Calu3 (cell line): Measurements from ENCODE around the gene KIF21A. TPM values are rescaled to one million over a fixed set of nuclear protein-coding genes. Genes with fewer than 3 reads are reported as not detected.

Experiments
- BruUV-seq: library from RNA; stranded (reverse); fragments of 400-500 nt; replicated peaks from 2 replicates; lab custom pipeline; 2021; lab: Mats Ljungman, UMichigan
- CTCF ChIA-PET: fragments of 300-600 bp; sonication (Branson Sonifier 250); formaldehyde crosslinking; loops from one replicate; lab custom pipeline; 2022; ENCODE audit warnings: antibody characterized with exemption; lab: Charles Lee
- DNase-seq: peaks from one replicate; pipeline ENCODE4 v3.0.0; 2022
- H3K27ac Mint-ChIP-seq: one replicate; pipeline ENCODE4 v1.8.0; 2022; ENCODE audit warnings: mixed read lengths; ENCODE audit not compliant: unreplicated experiment
- H3K27me3 Mint-ChIP-seq: one replicate; pipeline ENCODE4 v1.8.0; 2022; ENCODE audit warnings: mixed read lengths; ENCODE audit not compliant: unreplicated experiment
- H3K36me3 Mint-ChIP-seq: one replicate; pipeline ENCODE4 v1.8.0; 2022; ENCODE audit warnings: mild to moderate bottlenecking, moderate library complexity, mixed read lengths; ENCODE audit not compliant: insufficient read depth, unreplicated experiment
- H3K4me1 Mint-ChIP-seq: one replicate; pipeline ENCODE4 v1.8.0; 2022; ENCODE audit warnings: mild to moderate bottlenecking, low read depth, mixed read lengths; ENCODE audit not compliant: unreplicated experiment
- H3K4me3 Mint-ChIP-seq: one replicate; pipeline ENCODE4 v1.8.0; 2022; ENCODE audit warnings: mild to moderate bottlenecking, low read depth, moderate library complexity, mixed read lengths; ENCODE audit not compliant: unreplicated experiment
- H3K9me3 Mint-ChIP-seq: one replicate; pipeline ENCODE4 v1.8.0; 2022; ENCODE audit warnings: low read depth, mixed read lengths; ENCODE audit not compliant: unreplicated experiment
- CTCF ChIP-seq: fragments of 200-600 bp; IDR thresholded peaks from one replicate; pipeline ENCODE4 v1.8.0; 2022; ENCODE audit warnings: antibody characterized with exemption; ENCODE audit not compliant: unreplicated experiment
- intact Hi-C: fragments of 100-400 bp; cut with micrococcal nuclease; formaldehyde crosslinking; loops from one replicate; pipeline ENCODE4 v1.10.0; 2022; ENCODE audit not compliant: unreplicated experiment
- total RNA-seq: library from RNA; stranded (reverse); gene quantifications from 2 replicates; pipeline ENCODE4 v1.2.3, GENCODE V29; 2022

The KIF21A gene
- total RNA-seq, 1 experiment from 2014 or later, result 28.7 TPM

GRCh38 chr12:39357041-39357440 lies 85.9 kb downstream of the KIF21A start:
- DNase-seq, result no peak
- H3K4me3 Mint-ChIP-seq, result no peak overlapping the region
- TF ChIP-seq CTCF, result no peak
- CTCF ChIA-PET, result no interaction called here
- no peaks in the 10 kb centered on the region for H3K36me3 Mint-ChIP-seq
- H3K4me1 Mint-ChIP-seq, result peaks cover 8% of the 10 kb centered on the region
- H3K9me3 Mint-ChIP-seq, result no peaks in the 10 kb centered on the region
- BruUV-seq, result no TSS peak
- H3K27me3 Mint-ChIP-seq, result no peaks in the 10 kb centered on the region
- intact Hi-C loops, result no loop called here
- H3K27ac Mint-ChIP-seq, result no peak overlapping the region

GRCh38 chr12:39355841-39356240 lies 87.1 kb downstream of the KIF21A start:
- no peaks in the 10 kb centered on the region for H3K9me3 Mint-ChIP-seq
- TF ChIP-seq CTCF, result no peak
- intact Hi-C loops, result no loop called here
- no peaks in the 10 kb centered on the region for H3K27me3 Mint-ChIP-seq
- H3K27ac Mint-ChIP-seq, result no peak overlapping the region
- H3K4me1 Mint-ChIP-seq, result peaks cover 8% of the 10 kb centered on the region
- no peak overlapping the region for H3K4me3 Mint-ChIP-seq
- BruUV-seq, result no TSS peak
- H3K36me3 Mint-ChIP-seq, result no peaks in the 10 kb centered on the region
- DNase-seq, result no peak
- CTCF ChIA-PET, result no interaction called here

GRCh38 chr12:39354955-39355354 lies 88.0 kb downstream of the KIF21A start:
- CTCF ChIA-PET, result no interaction called here
- no peak overlapping the region for H3K27ac Mint-ChIP-seq
- TF ChIP-seq CTCF, result no peak

DNA sequence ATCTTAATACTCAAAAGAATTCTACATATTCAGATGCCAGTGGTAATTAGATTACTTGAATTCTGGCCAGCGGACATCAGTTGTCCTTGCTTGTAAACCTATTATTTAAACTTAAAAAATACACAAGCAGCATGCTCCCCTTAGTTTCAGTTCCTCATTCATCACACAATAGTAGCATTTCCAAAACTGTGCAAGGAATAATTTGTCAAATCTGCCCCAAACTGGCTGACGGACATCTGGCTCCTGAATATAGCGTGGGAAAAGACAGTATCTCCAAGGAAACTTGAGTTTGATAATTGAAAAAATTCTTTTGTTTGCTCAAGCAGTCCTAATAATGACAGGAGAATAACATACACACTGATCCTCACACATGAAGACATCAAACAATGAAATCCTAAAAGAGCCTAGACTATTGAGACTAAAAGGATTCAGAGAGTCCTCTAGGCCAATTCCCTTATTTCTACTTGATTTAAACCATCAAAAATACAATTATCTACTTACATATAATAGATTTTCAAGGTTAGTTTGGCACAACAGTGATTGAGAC lies 90.4 kb downstream of the KIF21A start:
- DNase-seq, result no peak
- peaks cover 8% of the 10 kb centered on the region for H3K4me1 Mint-ChIP-seq
- BruUV-seq, result no TSS peak
- no peak overlapping the region for H3K27ac Mint-ChIP-seq
- no peak overlapping the region for H3K4me3 Mint-ChIP-seq
- CTCF ChIA-PET, result no interaction called here
- intact Hi-C loops, result no loop called here
- H3K9me3 Mint-ChIP-seq, result no peaks in the 10 kb centered on the region
- H3K36me3 Mint-ChIP-seq, result no peaks in the 10 kb centered on the region
- no peak for TF ChIP-seq CTCF
- no peaks in the 10 kb centered on the region for H3K27me3 Mint-ChIP-seq

More at GRCh38 chr12:39354955-39355354, 88.0 kb downstream of the KIF21A start:
- intact Hi-C loops, result no loop called here
- Mint-ChIP-seq H3K4me1 (peaks cover 8% of the 10 kb centered on the region), H3K9me3 (no peaks in the 10 kb centered on the region), H3K36me3 (no peaks in the 10 kb centered on the region), H3K4me3 (no peak overlapping the region), H3K27me3 (no peaks in the 10 kb centered on the region)
- DNase-seq, result no peak
- no TSS peak for BruUV-seq
